Testis (tissue), 2 donors: Measurements from ENCODE around the gene SLC12A1.

ENCODE experiments used
- POLR2A ChIP-seq: fragments of 450-650 bp; IDR thresholded peaks from one replicate; pipeline ENCODE4 v1.6.1; 2017; ENCODE audit warnings: antibody characterized with exemption, mild to moderate bottlenecking, moderate library complexity
- TF ChIP-seq, protein P1 (sequence below), 3 experiments: fragments of 450-650 bp in 2 of 3; fragments of 200-600 bp in 1 of 3; sonication (generic) in 1 of 3; IDR thresholded peaks; one replicate each; pipeline ENCODE4 v1.5.1; 2016 to 2019; ENCODE audit warnings: antibody characterized with exemption in 3 of 3, mild to moderate bottlenecking in 2 of 3, moderate library complexity in 1 of 3

DNA sequence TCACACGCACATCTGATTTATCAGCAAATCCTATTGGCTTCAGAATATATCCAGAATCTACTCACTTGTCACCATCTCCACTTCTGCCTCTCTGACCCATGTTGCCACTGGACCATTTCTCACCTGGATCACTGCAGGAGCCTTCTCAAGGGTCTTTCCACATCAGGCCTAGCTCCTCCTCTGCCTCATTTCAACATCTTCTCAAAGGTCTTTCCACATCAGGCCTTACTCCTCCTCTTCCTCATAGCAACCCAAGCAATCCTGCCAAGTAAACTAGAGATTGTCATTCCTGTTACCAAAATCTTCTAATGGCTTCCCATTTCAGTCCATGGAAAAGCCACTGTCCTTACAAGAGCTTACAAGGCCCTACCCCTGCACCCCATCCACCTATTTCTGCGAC is 107.1 kb downstream of the SLC12A1 start:
- TF ChIP-seq, protein P1, sequence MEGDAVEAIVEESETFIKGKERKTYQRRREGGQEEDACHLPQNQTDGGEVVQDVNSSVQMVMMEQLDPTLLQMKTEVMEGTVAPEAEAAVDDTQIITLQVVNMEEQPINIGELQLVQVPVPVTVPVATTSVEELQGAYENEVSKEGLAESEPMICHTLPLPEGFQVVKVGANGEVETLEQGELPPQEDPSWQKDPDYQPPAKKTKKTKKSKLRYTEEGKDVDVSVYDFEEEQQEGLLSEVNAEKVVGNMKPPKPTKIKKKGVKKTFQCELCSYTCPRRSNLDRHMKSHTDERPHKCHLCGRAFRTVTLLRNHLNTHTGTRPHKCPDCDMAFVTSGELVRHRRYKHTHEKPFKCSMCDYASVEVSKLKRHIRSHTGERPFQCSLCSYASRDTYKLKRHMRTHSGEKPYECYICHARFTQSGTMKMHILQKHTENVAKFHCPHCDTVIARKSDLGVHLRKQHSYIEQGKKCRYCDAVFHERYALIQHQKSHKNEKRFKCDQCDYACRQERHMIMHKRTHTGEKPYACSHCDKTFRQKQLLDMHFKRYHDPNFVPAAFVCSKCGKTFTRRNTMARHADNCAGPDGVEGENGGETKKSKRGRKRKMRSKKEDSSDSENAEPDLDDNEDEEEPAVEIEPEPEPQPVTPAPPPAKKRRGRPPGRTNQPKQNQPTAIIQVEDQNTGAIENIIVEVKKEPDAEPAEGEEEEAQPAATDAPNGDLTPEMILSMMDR (IDR thresholded peaks at IDR 0.05): no peak
- TF ChIP-seq POLR2A: no peak
